T-cell (primary cell): Measurements from ENCODE around the gene STARD8. TPM values are rescaled to one million over a fixed set of nuclear protein-coding genes. Genes with fewer than 3 reads are reported as not detected.

Experiments used
- ATAC-seq, 4 experiments: fragments of 200-7000 bp in 3 of 4; fragments of 150-1000 bp in 1 of 4; cut with Tn5 transposase; replicated peaks in 1 of 4; 1 replicate in 3 of 4; 2 replicates in 1 of 4; pipeline ENCODE4 v1.10.0; 2021; ENCODE audit warnings: moderate library complexity in 3 of 4, mild to moderate bottlenecking in 2 of 4, moderate number of reproducible peaks in 1 of 4
- CTCF ChIA-PET, 2 donors: fragments of 300-600 bp; sonication (Branson Sonifier 250); formaldehyde crosslinking; loops; one replicate each; lab custom pipeline; 2022; ENCODE audit warnings: antibody characterized with exemption in 2 of 2; lab: Charles Lee
- POLR2A ChIA-PET, 2 donors: fragments of 300-600 bp; sonication (Branson Sonifier 250); formaldehyde crosslinking; loops; one replicate each; lab custom pipeline; 2022; ENCODE audit warnings: antibody characterized with exemption in 2 of 2; lab: Charles Lee
- DNase-seq, 35 experiments: peaks; one replicate each; pipeline versions ENCODE4 v3.0.0 to v3.0.0-alpha.2; 2013 to 2023
- H3K27ac ChIP-seq: one replicate; pipeline ENCODE4 v1.5.1; 2013; ENCODE audit warnings: low read length
- H3K27me3 ChIP-seq, 2 experiments: replicated peaks in 1 of 2; 1 replicate in 1 of 2; 2 replicates in 1 of 2; pipeline versions ENCODE4 v1.6.1 to v1.7.0; 2013; ENCODE audit warnings: low read length in 1 of 2, mixed read lengths in 1 of 2; ENCODE audit not compliant: control insufficient read depth in 2 of 2, insufficient read depth in 2 of 2; ENCODE audit errors: extremely low read depth in 1 of 2
- H3K36me3 ChIP-seq, 2 donors: 1 replicate in 1 of 2; 2 replicates in 1 of 2; pipeline versions ENCODE4 v1.6.1 to v1.7.0; 2013; ENCODE audit warnings: low read length in 1 of 2; ENCODE audit not compliant: control insufficient read depth in 2 of 2, insufficient read depth in 1 of 2; ENCODE audit errors: extremely low read depth in 1 of 2
- H3K4me1 ChIP-seq, 2 experiments: 1 replicate in 1 of 2; 2 replicates in 1 of 2; pipeline versions ENCODE4 v1.6.1 to v1.7.0; 2013; ENCODE audit warnings: low read length in 2 of 2, mixed read lengths in 1 of 2; ENCODE audit not compliant: insufficient read depth in 2 of 2, control insufficient read depth in 1 of 2; ENCODE audit errors: extremely low read depth in 1 of 2
- H3K4me3 ChIP-seq, 2 donors: 1 replicate in 1 of 2; 2 replicates in 1 of 2; pipeline versions ENCODE4 v1.5.1 to v1.7.0; 2013; ENCODE audit warnings: mild to moderate bottlenecking in 2 of 2, low read length in 1 of 2, moderate library complexity in 1 of 2; ENCODE audit not compliant: control insufficient read depth in 1 of 2; ENCODE audit errors: extremely low read depth in 1 of 2
- H3K9me3 ChIP-seq: 2 replicates; pipeline ENCODE4 v1.7.0; 2013
- H3K27ac Mint-ChIP-seq, 2 donors: one replicate each; pipeline ENCODE4 v1.8.0; 2020 to 2021; ENCODE audit warnings: mild to moderate bottlenecking in 2 of 2, mixed read lengths in 2 of 2
- H3K27me3 Mint-ChIP-seq, 2 donors: one replicate each; pipeline ENCODE4 v1.8.0; 2021 to 2022; ENCODE audit warnings: mixed read lengths in 2 of 2
- H3K36me3 Mint-ChIP-seq: one replicate; pipeline ENCODE4 v1.8.0; 2021; ENCODE audit warnings: mixed read lengths
- H3K4me1 Mint-ChIP-seq, 3 donors: one replicate each; pipeline ENCODE4 v1.8.0; 2020 to 2022; ENCODE audit warnings: mixed read lengths in 3 of 3, mild to moderate bottlenecking in 1 of 3
- H3K4me3 Mint-ChIP-seq, 3 donors: one replicate each; pipeline ENCODE4 v1.8.0; 2020 to 2022; ENCODE audit warnings: mild to moderate bottlenecking in 3 of 3, mixed read lengths in 3 of 3, moderate library complexity in 3 of 3
- H3K9me3 Mint-ChIP-seq, 3 donors: one replicate each; pipeline ENCODE4 v1.8.0; 2020 to 2022; ENCODE audit warnings: mixed read lengths in 3 of 3
- WGBS: methylation state at CpG from one replicate; pipeline ENCODE4 v1.1.5; 2013; ENCODE audit warnings: missing lambda C conversion rate; ENCODE audit not compliant: insufficient coverage; 5-methylcytosine and 5-hydroxymethylcytosine counted together
- total RNA-seq, 35 experiments: library from RNA in 6 of 35; stranded (reverse) in 6 of 35; fragments of 120-200 nt in 1 of 35; gene quantifications; one replicate each; pipeline versions ENCODE4 v1.2.1 to v1.2.4 and lab custom pipeline; 2013 to 2026

STARD8 gene
- total RNA-seq, 5 donors from 2014 or later (not counting 1 experiment from before 2014, with no cell fraction given): 0.13 to 0.64 (median 0.25) TPM

GRCh38 chrX:68754406-68754805, 106.9 kb downstream of the STARD8 start:
- H3K27ac Mint-ChIP-seq: no peak overlapping the region
- H3K36me3 Mint-ChIP-seq: no peaks in the 10 kb centered on the region
- H3K4me3 ChIP-seq: no peak overlapping the region

GRCh38 chrX:68755616-68756125, 108.2 kb downstream of the STARD8 start:
- POLR2A ChIA-PET: no interaction called here
- CTCF ChIA-PET: no interaction called here
- no CpG with 5 or more reads among the region's 3 CpGs for WGBS

More at GRCh38 chrX:68754406-68754805, 106.9 kb downstream of the STARD8 start:
- Histone ChIP-seq H3K9me3 (no peaks in the 10 kb centered on the region), H3K36me3 (no peaks in the 10 kb centered on the region), H3K4me1 (no peaks in the 10 kb centered on the region), H3K27ac (no peak overlapping the region), H3K27me3 (no peaks in the 10 kb centered on the region)
- Mint-ChIP-seq H3K9me3 (no peaks in the 10 kb centered on the region), H3K4me3 (no peak overlapping the region), H3K4me1 (no peaks in the 10 kb centered on the region), H3K27me3 (peaks cover 0 to 10% of the 10 kb centered on the region in 2 donors)
- POLR2A ChIA-PET: no interaction called here
- DNase-seq (no peak), ATAC-seq (no peak)
- CTCF ChIA-PET: no interaction called here
- WGBS: no CpG with 5 or more reads among the region's 7 CpGs

GRCh38 chrX:68757331-68757730, 109.9 kb downstream of the STARD8 start:
- Histone ChIP-seq H3K27me3 (no peaks in the 10 kb centered on the region), H3K4me3 (no peak overlapping the region), H3K9me3 (no peaks in the 10 kb centered on the region), H3K36me3 (no peaks in the 10 kb centered on the region), H3K4me1 (no peaks in the 10 kb centered on the region), H3K27ac (no peak overlapping the region)
- DNase-seq (no peak), ATAC-seq (no peak)
- no peaks in the 10 kb centered on the region for H3K36me3 Mint-ChIP-seq
- H3K4me1 Mint-ChIP-seq: no peaks in the 10 kb centered on the region
- no peak overlapping the region for H3K4me3 Mint-ChIP-seq
- H3K27me3 Mint-ChIP-seq: peaks cover 0 to 19% of the 10 kb centered on the region in 2 donors
- ChIA-PET CTCF (interaction anchor here in 1 of 2 donors (1.2 kb wide), 1 partner anchor 461 kb away, joined by 3 read pairs; no protein-coding TSS in a partner anchor), POLR2A (no interaction called here)
- H3K9me3 Mint-ChIP-seq: no peaks in the 10 kb centered on the region
- WGBS: 100% methylated on average over 1 of the region's 4 CpGs
- no peak overlapping the region for H3K27ac Mint-ChIP-seq

More at GRCh38 chrX:68755616-68756125, 108.2 kb downstream of the STARD8 start:
- Mint-ChIP-seq H3K9me3 (no peaks in the 10 kb centered on the region), H3K4me1 (no peaks in the 10 kb centered on the region), H3K4me3 (no peak overlapping the region), H3K36me3 (no peaks in the 10 kb centered on the region), H3K27me3 (peaks cover 0 to 10% of the 10 kb centered on the region in 2 donors), H3K27ac (no peak overlapping the region)
- H3K4me1 ChIP-seq: no peaks in the 10 kb centered on the region
- no peak for ATAC-seq
- H3K36me3 ChIP-seq: no peaks in the 10 kb centered on the region
- H3K27ac ChIP-seq: no peak overlapping the region
- no peaks in the 10 kb centered on the region for H3K27me3 ChIP-seq
- no peak overlapping the region for H3K4me3 ChIP-seq
- H3K9me3 ChIP-seq: no peaks in the 10 kb centered on the region
- DNase-seq: no peak

GRCh38 chrX:68757731-68758130, 110.3 kb downstream of the STARD8 start:
- DNase-seq (no peak), ATAC-seq (no peak)
- no peaks in the 10 kb centered on the region for H3K27me3 ChIP-seq
- WGBS: no CpG with 5 or more reads among the region's 2 CpGs
- no peaks in the 10 kb centered on the region for H3K36me3 ChIP-seq
- Mint-ChIP-seq H3K27ac (no peak overlapping the region), H3K4me1 (no peaks in the 10 kb centered on the region), H3K36me3 (no peaks in the 10 kb centered on the region), H3K27me3 (peaks cover 0 to 19% of the 10 kb centered on the region in 2 donors), H3K9me3 (no peaks in the 10 kb centered on the region), H3K4me3 (no peak overlapping the region)
- H3K9me3 ChIP-seq: no peaks in the 10 kb centered on the region
- H3K27ac ChIP-seq: no peak overlapping the region
- H3K4me3 ChIP-seq: no peak overlapping the region
- ChIA-PET POLR2A (no interaction called here), CTCF (interaction anchor here in 1 of 2 donors (1.2 kb wide), 1 partner anchor 461 kb away, joined by 3 read pairs; no protein-coding TSS in a partner anchor)
- no peaks in the 10 kb centered on the region for H3K4me1 ChIP-seq

GRCh38 chrX:68758671-68759070, 111.2 kb downstream of the STARD8 start:
- no peak overlapping the region for H3K27ac Mint-ChIP-seq
- H3K36me3 Mint-ChIP-seq: no peaks in the 10 kb centered on the region
- WGBS: no CpG with 5 or more reads among the region's 2 CpGs
- H3K27me3 Mint-ChIP-seq: peaks cover 0 to 18% of the 10 kb centered on the region in 2 donors
- ATAC-seq (no peak), DNase-seq (no peak)
- Histone ChIP-seq H3K9me3 (no peaks in the 10 kb centered on the region), H3K4me1 (no peaks in the 10 kb centered on the region), H3K27ac (no peak overlapping the region), H3K36me3 (no peaks in the 10 kb centered on the region), H3K27me3 (no peaks in the 10 kb centered on the region), H3K4me3 (no peak overlapping the region)
- no peaks in the 10 kb centered on the region for H3K4me1 Mint-ChIP-seq
- no peaks in the 10 kb centered on the region for H3K9me3 Mint-ChIP-seq
- ChIA-PET CTCF (interaction anchor here in 1 of 2 donors (0.5 kb wide), 1 partner anchor 31 kb away, joined by 6 read pairs; no protein-coding TSS in a partner anchor), POLR2A (no interaction called here)
- H3K4me3 Mint-ChIP-seq: no peak overlapping the region

GRCh38 chrX:68761086-68761485, 113.6 kb downstream of the STARD8 start:
- POLR2A ChIA-PET: no interaction called here
- no peaks in the 10 kb centered on the region for H3K36me3 ChIP-seq
- ATAC-seq: no peak
- no peaks in the 10 kb centered on the region for H3K36me3 Mint-ChIP-seq
- no peak for DNase-seq
- H3K4me3 ChIP-seq: no peak overlapping the region
- no peaks in the 10 kb centered on the region for H3K4me1 ChIP-seq
- H3K27ac Mint-ChIP-seq: no peak overlapping the region
- no peak overlapping the region for H3K4me3 Mint-ChIP-seq
- CTCF ChIA-PET: no interaction called here
- H3K9me3 ChIP-seq: no peaks in the 10 kb centered on the region
- H3K4me1 Mint-ChIP-seq: no peaks in the 10 kb centered on the region
- H3K27me3 ChIP-seq: no peaks in the 10 kb centered on the region
- no peak overlapping the region for H3K27ac ChIP-seq
- no peaks in the 10 kb centered on the region for H3K9me3 Mint-ChIP-seq
- H3K27me3 Mint-ChIP-seq: peaks cover 0 to 13% of the 10 kb centered on the region in 2 donors
- WGBS: no CpG with 5 or more reads among the region's 2 CpGs
